ENCODE data around the gene ACKR2. TPM values are rescaled to one million over a fixed set of nuclear protein-coding genes. Genes with fewer than 3 reads are reported as not detected.

The ACKR2 gene
- total and polyA plus RNA-seq, 2 donors, result 5.7 to 6.8 TPM

DNA sequence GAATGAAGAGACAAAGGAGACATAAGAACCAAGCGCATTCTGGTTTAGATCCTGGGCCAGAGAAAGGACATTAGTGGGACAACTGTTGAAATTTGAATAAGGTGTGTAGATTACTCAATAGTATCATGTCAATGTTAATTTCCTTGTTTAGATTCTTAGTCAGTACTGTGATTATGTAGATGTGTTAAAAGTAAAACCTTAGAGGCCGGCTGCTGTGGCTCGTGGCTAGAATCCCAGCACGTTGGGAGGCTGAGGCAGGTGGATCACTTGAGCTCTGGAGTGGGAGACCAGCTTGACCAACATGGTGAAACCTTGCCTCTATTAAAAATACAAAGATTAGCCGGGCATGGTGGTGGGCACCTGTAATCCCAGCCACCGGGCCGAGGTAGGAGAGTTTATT lies 39.8 kb downstream of the ACKR2 start:
- Histone ChIP-seq H3K27ac (ENCODE audit: low read depth) (no peak overlapping the region), H3K4me3 (ENCODE audit: low read depth, low read length) (no peak overlapping the region), H3K4me1 (ENCODE audit: insufficient read depth) (no peaks in the 10 kb centered on the region), H3K36me3 (ENCODE audit: insufficient read depth) (no peaks in the 10 kb centered on the region)
- 97% methylated on average over 7 of the region's 7 CpGs for WGBS
- no peak for DNase-seq (ENCODE audit: extremely low spot score)

GRCh38 chr3:42850263-42850662 lies 41.0 kb downstream of the ACKR2 start:
- WGBS, result 93% methylated on average over 3 of the region's 3 CpGs

GRCh38 chr3:42851228-42851834 lies 42.1 kb downstream of the ACKR2 start:
- Histone ChIP-seq H3K27ac (ENCODE audit: low read depth) (no peak overlapping the region), H3K4me3 (ENCODE audit: low read depth, low read length) (no peak overlapping the region), H3K36me3 (ENCODE audit: insufficient read depth) (no peaks in the 10 kb centered on the region), H3K4me1 (ENCODE audit: insufficient read depth) (no peaks in the 10 kb centered on the region)
- WGBS, result 87% methylated on average over 6 of the region's 6 CpGs
- DNase-seq (ENCODE audit: extremely low spot score), result no peak

More at GRCh38 chr3:42850263-42850662, 41.0 kb downstream of the ACKR2 start:
- Histone ChIP-seq H3K4me1 (ENCODE audit: insufficient read depth) (no peaks in the 10 kb centered on the region), H3K27ac (ENCODE audit: low read depth) (no peak overlapping the region), H3K4me3 (ENCODE audit: low read depth, low read length) (no peak overlapping the region), H3K36me3 (ENCODE audit: insufficient read depth) (no peaks in the 10 kb centered on the region)
- no peak for DNase-seq (ENCODE audit: extremely low spot score)

GRCh38 chr3:42852441-42852840 lies 43.2 kb downstream of the ACKR2 start:
- H3K36me3 ChIP-seq (ENCODE audit: insufficient read depth), result no peaks in the 10 kb centered on the region
- H3K4me1 ChIP-seq (ENCODE audit: insufficient read depth), result no peaks in the 10 kb centered on the region
- WGBS, result 42% methylated on average over 2 of the region's 2 CpGs
- H3K4me3 ChIP-seq (ENCODE audit: low read depth, low read length), result no peak overlapping the region
- H3K27ac ChIP-seq (ENCODE audit: low read depth), result no peak overlapping the region
- no peak for DNase-seq (ENCODE audit: extremely low spot score)

DNA sequence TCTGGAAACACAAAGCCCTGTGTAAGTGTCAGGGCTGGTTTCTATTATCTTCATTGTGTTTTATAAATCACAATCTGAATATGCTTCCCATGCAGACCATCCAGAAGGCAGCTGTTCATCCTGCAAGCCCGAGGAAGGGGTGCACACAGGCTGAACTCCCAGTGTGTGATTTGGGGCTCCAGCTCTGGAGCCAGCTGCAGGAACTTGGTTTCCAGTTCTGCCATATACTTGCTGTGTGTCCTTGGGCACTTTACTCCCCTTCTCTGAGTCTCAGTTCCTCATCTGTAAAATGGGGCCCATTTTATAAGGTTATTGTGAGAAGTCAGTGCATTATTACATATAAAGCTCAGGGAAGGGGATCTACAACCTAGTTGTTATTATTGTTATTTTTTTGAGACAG lies 43.8 kb downstream of the ACKR2 start:
- no peaks in the 10 kb centered on the region for H3K36me3 ChIP-seq (ENCODE audit: insufficient read depth)
- no peak for DNase-seq (ENCODE audit: extremely low spot score)
- WGBS, result 53% methylated on average over 1 of the region's 1 CpG
- H3K27ac ChIP-seq (ENCODE audit: low read depth), result no peak overlapping the region
- H3K4me3 ChIP-seq (ENCODE audit: low read depth, low read length), result no peak overlapping the region
- no peaks in the 10 kb centered on the region for H3K4me1 ChIP-seq (ENCODE audit: insufficient read depth)

- whole genome bisulfite sequencing, result 76% methylated on average over 4 of the region's 4 CpGs
- Histone ChIP-seq H3K4me3 (ENCODE audit: low read depth, low read length) (no peak overlapping the region), H3K4me1 (ENCODE audit: insufficient read depth) (no peaks in the 10 kb centered on the region), H3K27ac (ENCODE audit: low read depth) (no peak overlapping the region), H3K36me3 (ENCODE audit: insufficient read depth) (no peaks in the 10 kb centered on the region)
- no peak for DNase-seq (ENCODE audit: extremely low spot score)
Measured at GRCh38 chr3:42853739-42854302, 44.6 kb downstream of the ACKR2 start.

DNA sequence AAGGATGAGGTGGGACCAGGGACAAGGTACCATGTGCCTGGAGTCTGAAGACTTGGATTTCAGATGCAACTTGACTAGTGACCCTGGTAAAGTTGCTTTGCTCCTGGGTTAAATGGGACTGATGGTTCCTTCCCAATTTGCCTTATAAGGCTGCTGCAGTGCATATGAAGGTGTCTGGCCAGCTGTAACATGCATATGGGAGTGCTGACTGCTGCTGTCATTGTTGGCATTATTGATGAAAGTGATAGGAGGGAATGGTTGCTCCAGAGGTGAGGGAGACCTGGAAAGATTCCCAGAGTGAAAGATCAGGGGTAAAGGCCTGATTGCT lies 45.9 kb downstream of the ACKR2 start:
- DNase-seq (ENCODE audit: extremely low spot score), result no peak
- no peaks in the 10 kb centered on the region for H3K4me1 ChIP-seq (ENCODE audit: insufficient read depth)
- H3K27ac ChIP-seq (ENCODE audit: low read depth), result no peak overlapping the region
- H3K36me3 ChIP-seq (ENCODE audit: insufficient read depth), result no peaks in the 10 kb centered on the region
- no peak overlapping the region for H3K4me3 ChIP-seq (ENCODE audit: low read depth, low read length)

DNA sequence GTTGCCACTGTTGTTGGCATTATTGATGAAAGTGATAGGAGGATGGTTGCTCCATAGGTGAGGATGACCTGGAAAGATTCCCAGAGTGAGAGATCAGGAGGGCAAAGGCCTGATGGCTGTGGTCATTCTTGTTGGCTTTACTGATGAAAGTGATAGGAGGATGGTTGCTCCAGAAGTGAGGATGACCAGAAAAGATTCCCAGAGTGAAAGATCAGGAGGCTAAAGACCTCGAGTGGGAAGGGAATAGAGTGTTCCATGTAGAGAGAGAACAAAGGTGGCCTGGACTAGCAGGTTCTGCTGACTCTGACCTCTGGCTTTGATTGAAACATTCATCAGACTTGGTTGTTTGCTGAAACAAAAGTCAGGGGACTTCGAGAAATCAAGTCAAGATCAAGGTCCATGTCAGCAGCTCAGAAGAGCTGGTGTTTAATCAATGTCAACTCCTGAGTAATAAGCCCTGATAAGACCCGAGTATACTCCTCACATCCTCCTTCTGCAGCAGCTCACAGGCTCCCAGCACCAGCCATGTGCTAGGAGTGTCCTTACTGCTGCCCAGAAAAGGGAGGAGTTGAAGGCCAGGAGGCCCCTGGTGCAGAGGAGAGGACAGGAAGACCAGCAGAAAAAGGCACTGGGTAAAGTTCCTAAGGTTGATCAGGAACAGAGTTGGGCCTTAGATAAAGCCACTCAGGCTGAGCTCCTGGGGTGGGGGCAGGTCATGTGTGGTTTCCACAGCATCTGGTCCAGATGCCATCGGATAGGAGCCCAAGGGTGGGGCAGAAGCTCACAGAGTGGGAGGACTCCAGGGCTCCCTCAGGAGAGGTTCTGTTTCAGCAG lies 46.5 kb downstream of the ACKR2 start:
- H3K4me1 ChIP-seq (ENCODE audit: insufficient read depth), result no peaks in the 10 kb centered on the region
- no peaks in the 10 kb centered on the region for H3K36me3 ChIP-seq (ENCODE audit: insufficient read depth)
- DNase-seq (ENCODE audit: extremely low spot score), result no peak
- H3K4me3 ChIP-seq (ENCODE audit: low read depth, low read length), result no peak overlapping the region
- 63% methylated on average over 4 of the region's 4 CpGs for WGBS
- H3K27ac ChIP-seq (ENCODE audit: low read depth), result no peak overlapping the region

DNA sequence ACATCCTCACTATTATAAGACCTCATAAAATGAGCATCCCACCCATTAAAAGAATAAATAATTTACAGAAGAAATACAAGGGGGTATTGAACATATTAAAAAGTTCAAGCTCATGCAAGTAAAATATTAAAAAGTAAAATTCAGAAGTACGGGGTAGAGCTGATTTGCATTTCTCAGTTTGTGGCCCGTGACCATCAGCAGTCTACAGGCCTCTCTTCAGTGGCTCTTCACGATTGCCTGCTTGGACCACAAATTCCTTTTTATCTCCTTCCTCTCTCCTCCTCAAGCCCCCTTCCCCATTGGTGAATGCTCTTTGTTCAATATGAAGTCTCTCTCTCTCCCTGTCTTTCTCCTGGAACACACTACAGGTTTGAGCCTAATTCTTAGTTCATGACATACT lies 47.3 kb downstream of the ACKR2 start:
- no peak overlapping the region for H3K27ac ChIP-seq (ENCODE audit: low read depth)
- H3K36me3 ChIP-seq (ENCODE audit: insufficient read depth), result no peaks in the 10 kb centered on the region
- DNase-seq (ENCODE audit: extremely low spot score), result no peak
- WGBS, result 88% methylated on average over 3 of the region's 3 CpGs
- H3K4me3 ChIP-seq (ENCODE audit: low read depth, low read length), result no peak overlapping the region
- no peaks in the 10 kb centered on the region for H3K4me1 ChIP-seq (ENCODE audit: insufficient read depth)

- no peak overlapping the region for H3K4me3 ChIP-seq (ENCODE audit: low read depth, low read length)
- DNase-seq (ENCODE audit: extremely low spot score), result no peak
- no peaks in the 10 kb centered on the region for H3K36me3 ChIP-seq (ENCODE audit: insufficient read depth)
- WGBS, result 95% methylated on average over 15 of the region's 15 CpGs
- H3K4me1 ChIP-seq (ENCODE audit: insufficient read depth), result no peaks in the 10 kb centered on the region
- no peak overlapping the region for H3K27ac ChIP-seq (ENCODE audit: low read depth)
Measured at GRCh38 chr3:42864321-42864950, 55.2 kb downstream of the ACKR2 start.

- 95% methylated on average over 8 of the region's 8 CpGs for WGBS
- no peak overlapping the region for H3K27ac ChIP-seq (ENCODE audit: low read depth)
- DNase-seq (ENCODE audit: extremely low spot score), result no peak
- no peaks in the 10 kb centered on the region for H3K4me1 ChIP-seq (ENCODE audit: insufficient read depth)
- no peak overlapping the region for H3K4me3 ChIP-seq (ENCODE audit: low read depth, low read length)
- H3K36me3 ChIP-seq (ENCODE audit: insufficient read depth), result no peaks in the 10 kb centered on the region
Measured at GRCh38 chr3:42865256-42865655, 56.0 kb downstream of the ACKR2 start.

- 76% methylated on average over 7 of the region's 7 CpGs for WGBS
- no peak for DNase-seq (ENCODE audit: extremely low spot score)
- Histone ChIP-seq H3K36me3 (ENCODE audit: insufficient read depth) (no peaks in the 10 kb centered on the region), H3K4me3 (ENCODE audit: low read depth, low read length) (no peak overlapping the region), H3K27ac (ENCODE audit: low read depth) (no peak overlapping the region), H3K4me1 (ENCODE audit: insufficient read depth) (no peaks in the 10 kb centered on the region)
Measured at GRCh38 chr3:42867138-42867537, 57.9 kb downstream of the ACKR2 start.

- H3K4me1 ChIP-seq (ENCODE audit: insufficient read depth), result no peaks in the 10 kb centered on the region
- no peak for DNase-seq (ENCODE audit: extremely low spot score)
- H3K4me3 ChIP-seq (ENCODE audit: low read depth, low read length), result no peak overlapping the region
- H3K36me3 ChIP-seq (ENCODE audit: insufficient read depth), result no peaks in the 10 kb centered on the region
- no peak overlapping the region for H3K27ac ChIP-seq (ENCODE audit: low read depth)
- WGBS, result 73% methylated on average over 5 of the region's 5 CpGs
Measured at GRCh38 chr3:42868841-42869240, 59.6 kb downstream of the ACKR2 start.

All from urinary bladder (tissue), 4 donors.